HEK293 (cell line): ENCODE measurements around the gene LMTK3.

Experiments
- CTCF ChIA-PET: fragments of 350-600 bp; formaldehyde crosslinking; extraction: SDS; loops from one replicate; lab custom pipeline; 2021; ENCODE audit warnings: antibody characterized with exemption; lab: Yijun Ruan, JAX
- POLR2A ChIA-PET: fragments of 300-600 bp; formaldehyde crosslinking; extraction: SDS; loops from one replicate; lab custom pipeline; 2020; ENCODE audit warnings: antibody characterized with exemption, inconsistent platforms; lab: Yijun Ruan, JAX
- H3K27ac ChIP-seq: fragments of 200-500 bp; sonication (Bioruptor generic); 2 replicates; pipeline ENCODE4 v1.5.1; 2014; ENCODE audit warnings: low read depth, low read length, control low read depth, inconsistent platforms; ENCODE audit errors: extremely low read depth
- H3K36me3 ChIP-seq, 2 experiments: fragments of 200-500 bp in 1 of 2; sonication (Bioruptor generic) in 1 of 2; 1 replicate in 1 of 2; 2 replicates in 1 of 2; pipeline ENCODE4 v1.5.1; 2014 to 2017; ENCODE audit warnings: inconsistent platforms in 2 of 2, low read length in 2 of 2; ENCODE audit not compliant: control insufficient read depth in 2 of 2, insufficient read depth in 1 of 2
- H3K4me1 ChIP-seq: fragments of 200-500 bp; sonication (Bioruptor generic); 2 replicates; pipeline ENCODE4 v1.5.1; 2014; ENCODE audit warnings: mild to moderate bottlenecking, low read length, inconsistent platforms; ENCODE audit not compliant: control insufficient read depth, insufficient read depth
- H3K4me3 ChIP-seq: 2 replicates; pipeline ENCODE4 v1.5.1; 2011; ENCODE audit warnings: low read depth, mild to moderate bottlenecking, control low read depth, low read length, moderate library complexity
- H3K9me3 ChIP-seq: fragments of 200-500 bp; sonication (Bioruptor generic); 2 replicates; pipeline ENCODE4 v1.5.1; 2014; ENCODE audit warnings: low read depth, low read length, inconsistent platforms; ENCODE audit not compliant: control insufficient read depth, insufficient read depth
- EGR2 ChIP-seq: fragments of 450-650 bp; formaldehyde crosslinking; IDR thresholded peaks from 2 replicates; pipeline ENCODE4 v1.5.1; 2016; ENCODE audit warnings: low read depth, missing biosample characterization, missing genetic modification characterization
- FEZF1 ChIP-seq: fragments of 450-650 bp; formaldehyde crosslinking; IDR thresholded peaks from 2 replicates; pipeline ENCODE4 v1.5.1; 2016; ENCODE audit warnings: missing biosample characterization, missing genetic modification characterization
- GLI2 ChIP-seq: fragments of 450-650 bp; formaldehyde crosslinking; IDR thresholded peaks from 2 replicates; pipeline ENCODE4; 2017; ENCODE audit warnings: missing biosample characterization, missing genetic modification characterization, low read depth, borderline replicate concordance
- HOXC10 ChIP-seq: sonication (generic); formaldehyde crosslinking; IDR thresholded peaks from 2 replicates; pipeline ENCODE4 v1.8.1; 2023; ENCODE audit warnings: mild to moderate bottlenecking, missing genetic modification reagents
- KLF1 ChIP-seq: fragments of 450-650 bp; formaldehyde crosslinking; IDR thresholded peaks from 2 replicates; pipeline ENCODE4 v1.5.1; 2016; ENCODE audit warnings: missing biosample characterization, missing genetic modification characterization
- KLF17 ChIP-seq: fragments of 450-650 bp; formaldehyde crosslinking; IDR thresholded peaks from 2 replicates; pipeline ENCODE4 v1.5.1; 2016; ENCODE audit warnings: missing biosample characterization, missing genetic modification characterization
- OSR2 ChIP-seq: fragments of 450-650 bp; formaldehyde crosslinking; IDR thresholded peaks from 2 replicates; pipeline ENCODE4 v1.5.1; 2016; ENCODE audit warnings: missing biosample characterization, missing genetic modification characterization
- RBAK ChIP-seq: fragments of 450-650 bp; formaldehyde crosslinking; IDR thresholded peaks from 2 replicates; pipeline ENCODE4 v1.5.1; 2016; ENCODE audit warnings: missing biosample characterization, missing genetic modification characterization
- SETDB1 ChIP-seq: IDR thresholded peaks from one replicate; pipeline ENCODE4 v1.6.1; 2017; ENCODE audit warnings: mild to moderate bottlenecking, low read length, moderate library complexity, mixed read lengths; ENCODE audit not compliant: insufficient read length
- TSHZ1 ChIP-seq: fragments of 450-650 bp; formaldehyde crosslinking; IDR thresholded peaks from 2 replicates; pipeline ENCODE4 v1.5.1; 2016; ENCODE audit warnings: missing biosample characterization, missing genetic modification characterization, borderline replicate concordance
- YY1 ChIP-seq: fragments of 450-650 bp; formaldehyde crosslinking; IDR thresholded peaks from 2 replicates; pipeline ENCODE4 v1.5.1; 2018; ENCODE audit warnings: missing biosample characterization, missing genetic modification characterization
- ZBTB11 ChIP-seq: fragments of 450-650 bp; formaldehyde crosslinking; conservative IDR thresholded peaks from 2 replicates; pipeline ENCODE4 v1.5.1; 2016; ENCODE audit warnings: low read depth, missing biosample characterization, missing genetic modification characterization
- ZNF112 ChIP-seq: fragments of 450-650 bp; formaldehyde crosslinking; IDR thresholded peaks from 2 replicates; pipeline ENCODE4 v1.5.0; 2017; ENCODE audit warnings: missing biosample characterization, missing genetic modification characterization
- ZNF133 ChIP-seq: fragments of 450-650 bp; formaldehyde crosslinking; IDR thresholded peaks from 2 replicates; pipeline ENCODE4 v1.5.1; 2016; ENCODE audit warnings: missing biosample characterization, missing genetic modification characterization
- ZNF138 ChIP-seq: fragments of 450-650 bp; formaldehyde crosslinking; IDR thresholded peaks from 2 replicates; pipeline ENCODE4 v1.5.1; 2016; ENCODE audit warnings: missing biosample characterization, missing genetic modification characterization, borderline replicate concordance
- ZNF140 ChIP-seq: fragments of 450-650 bp; formaldehyde crosslinking; IDR thresholded peaks from 2 replicates; pipeline ENCODE4 v1.5.1; 2016; ENCODE audit warnings: missing biosample characterization, missing genetic modification characterization
- ZNF280D ChIP-seq: fragments of 450-650 bp; formaldehyde crosslinking; IDR thresholded peaks from 2 replicates; pipeline ENCODE4 v1.5.1; 2016; ENCODE audit warnings: missing biosample characterization, missing genetic modification characterization
- ZNF335 ChIP-seq: fragments of 450-650 bp; formaldehyde crosslinking; conservative IDR thresholded peaks from 2 replicates; pipeline ENCODE4 v1.5.1; 2016; ENCODE audit warnings: missing biosample characterization, missing genetic modification characterization
- ZNF350 ChIP-seq: fragments of 450-650 bp; formaldehyde crosslinking; IDR thresholded peaks from 2 replicates; pipeline ENCODE4 v1.5.0; 2017; ENCODE audit warnings: missing biosample characterization, mild to moderate bottlenecking, missing genetic modification characterization
- ZNF585B ChIP-seq: fragments of 450-650 bp; formaldehyde crosslinking; IDR thresholded peaks from 2 replicates; pipeline ENCODE4 v1.5.1; 2016; ENCODE audit warnings: missing biosample characterization, missing genetic modification characterization
- ZNF596 ChIP-seq: fragments of 450-650 bp; IDR thresholded peaks from 2 replicates; pipeline ENCODE4 v1.5.0; 2018; ENCODE audit warnings: missing biosample characterization, mild to moderate bottlenecking, missing genetic modification characterization, moderate library complexity
- ZNF624 ChIP-seq: fragments of 450-650 bp; formaldehyde crosslinking; IDR thresholded peaks from 2 replicates; pipeline ENCODE4 v1.5.1; 2017; ENCODE audit warnings: missing biosample characterization, missing genetic modification characterization
- ZNF645 ChIP-seq: fragments of 450-650 bp; formaldehyde crosslinking; IDR thresholded peaks from 2 replicates; pipeline ENCODE4; 2016; ENCODE audit warnings: missing biosample characterization, missing genetic modification characterization
- ZNF692 ChIP-seq: fragments of 450-650 bp; formaldehyde crosslinking; IDR thresholded peaks from 2 replicates; pipeline ENCODE4 v1.5.1; 2016; ENCODE audit warnings: missing biosample characterization, missing genetic modification characterization
- ZNF707 ChIP-seq: fragments of 450-650 bp; formaldehyde crosslinking; IDR thresholded peaks from 2 replicates; pipeline ENCODE4 v1.5.1; 2016; ENCODE audit warnings: missing biosample characterization, missing genetic modification characterization
- ZNF768 ChIP-seq: fragments of 450-650 bp; formaldehyde crosslinking; IDR thresholded peaks from 2 replicates; pipeline ENCODE4 v1.5.1; 2018; ENCODE audit warnings: missing biosample characterization, mild to moderate bottlenecking, missing genetic modification characterization

The LMTK3 gene

GRCh38 chr19:48529156-48529555 is 17.5 kb upstream of the LMTK3 start:
- no peaks in the 10 kb centered on the region for H3K4me1 ChIP-seq
- CTCF ChIA-PET, result interaction anchor here (0.6 to 1.2 kb wide), 2 partner anchors 52 to 58 kb away, joined by 3 read pairs; no protein-coding TSS in a partner anchor
- POLR2A ChIA-PET, result no interaction called here
- H3K27ac ChIP-seq, result no peak overlapping the region
- H3K9me3 ChIP-seq, result peaks cover 4% of the 10 kb centered on the region
- H3K4me3 ChIP-seq, result no peak overlapping the region
- H3K36me3 ChIP-seq, result no peaks in the 10 kb centered on the region
- TF ChIP-seq HOXC10 (CRISPR knock-in tag) (no peak), ZNF596 (tag by site-specific recombination) (no peak), ZBTB11 (tag by site-specific recombination) (no peak), ZNF138 (no peak), ZNF280D (tag by site-specific recombination) (peak; percentile 58; the same call in 1 of the 2 replicates), KLF1 (tag by site-specific recombination) (no peak), KLF17 (no peak), TSHZ1 (no peak), RBAK (tag by site-specific recombination) (no peak), ZNF624 (tag by site-specific recombination) (no peak), ZNF692 (no peak), ZNF645 (no peak), GLI2 (tag by site-specific recombination) (no peak), ZNF707 (tag by site-specific recombination) (no peak), ZNF335 (no peak), ZNF768 (tag by site-specific recombination) (no peak), YY1 (peak; percentile 29; the same call in 1 of the 2 replicates), ZNF133 (tag by site-specific recombination) (no peak), ZNF112 (tag by site-specific recombination) (no peak), ZNF140 (tag by site-specific recombination) (no peak), SETDB1 (peak; percentile 23), ZNF585B (no peak), ZNF350 (tag by site-specific recombination) (0 out of 2 replicates have a peak, but pooled peaks have one; percentile 63), EGR2 (tag by site-specific recombination) (no peak), FEZF1 (tag by site-specific recombination) (no peak), OSR2 (tag by site-specific recombination) (no peak)
